HG02884 (cell line): ENCODE data around the gene SERPINB5.
"Not testable (repeated sequence)": the region's sequence is repeated elsewhere in the genome, so short reads cannot be mapped to it uniquely, and the experiment has no call there.

Experiments
- ATAC-seq: cut with Tn5 transposase; IDR thresholded peaks from one replicate; pipeline ENCODE4 v1.9.1; 2021; ENCODE audit warnings: mild to moderate bottlenecking, moderate library complexity; ENCODE audit not compliant: unreplicated experiment

Gene SERPINB5, protein sequence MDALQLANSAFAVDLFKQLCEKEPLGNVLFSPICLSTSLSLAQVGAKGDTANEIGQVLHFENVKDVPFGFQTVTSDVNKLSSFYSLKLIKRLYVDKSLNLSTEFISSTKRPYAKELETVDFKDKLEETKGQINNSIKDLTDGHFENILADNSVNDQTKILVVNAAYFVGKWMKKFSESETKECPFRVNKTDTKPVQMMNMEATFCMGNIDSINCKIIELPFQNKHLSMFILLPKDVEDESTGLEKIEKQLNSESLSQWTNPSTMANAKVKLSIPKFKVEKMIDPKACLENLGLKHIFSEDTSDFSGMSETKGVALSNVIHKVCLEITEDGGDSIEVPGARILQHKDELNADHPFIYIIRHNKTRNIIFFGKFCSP

GRCh38 chr18:63476668-63477067 lies at the start of gene SERPINB5:
Gene SERPINB5 (plus strand): TSS chr18:63476958. CDS start chr18:63484429, 7,471 bp downstream.
- ATAC-seq: no peak

- ATAC-seq: no peak
Observed at GRCh38 chr18:63427558-63427957, 49.2 kb upstream of the SERPINB5 start.

- no peak for ATAC-seq
Observed at GRCh38 chr18:63430526-63430925, 46.2 kb upstream of the SERPINB5 start.

- ATAC-seq: no peak
Observed at GRCh38 chr18:63431180-63431579, 45.6 kb upstream of the SERPINB5 start.

DNA sequence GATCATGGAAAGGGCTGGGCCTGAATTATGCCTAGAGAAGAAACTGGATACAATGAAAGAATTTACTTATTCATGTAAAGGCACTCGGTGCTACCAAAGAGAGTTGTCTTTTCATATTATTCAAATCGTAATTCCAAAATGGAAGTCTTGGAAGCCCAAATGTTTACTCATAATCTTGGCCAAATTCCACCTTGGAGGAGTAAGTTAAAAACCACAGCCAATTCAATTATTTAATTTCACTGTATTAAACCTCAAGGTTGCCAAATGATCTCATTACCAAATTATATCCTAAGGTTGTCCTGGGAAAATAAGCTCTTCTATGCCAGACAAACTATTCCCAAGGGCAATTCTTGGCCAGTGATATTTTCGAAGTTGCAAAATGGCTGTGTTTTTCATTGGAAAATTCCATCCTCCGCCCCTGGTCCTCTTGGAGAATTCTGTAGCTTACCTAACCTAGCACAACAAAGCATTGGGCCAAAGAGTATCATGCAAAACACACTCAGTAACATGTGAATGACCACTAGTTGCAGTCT lies 43.4 kb upstream of the SERPINB5 start:
- ATAC-seq: no peak

DNA sequence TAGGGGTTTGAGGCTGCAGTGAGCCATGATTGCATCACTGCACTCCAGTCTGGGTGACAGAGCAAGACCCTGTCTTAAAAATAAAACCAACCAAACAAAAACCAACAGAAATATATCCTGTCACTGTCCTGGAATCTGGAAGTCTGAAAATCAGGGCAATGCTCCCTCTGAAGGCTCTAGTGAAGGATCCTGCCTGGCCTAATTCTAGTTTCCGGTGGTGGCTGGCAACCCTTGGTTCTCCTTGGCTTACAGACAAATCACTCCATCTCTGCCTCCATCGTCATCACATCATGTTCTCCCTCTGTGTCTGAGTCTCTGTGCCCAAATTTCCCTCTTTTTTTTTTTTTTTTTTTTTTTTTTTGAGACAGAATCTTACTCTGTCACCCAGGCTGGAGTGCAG lies 38.6 kb upstream of the SERPINB5 start:
- no peak for ATAC-seq

- no peak for ATAC-seq
Observed at GRCh38 chr18:63439334-63439733, 37.4 kb upstream of the SERPINB5 start.

- no peak for ATAC-seq
Observed at GRCh38 chr18:63440219-63440618, 36.5 kb upstream of the SERPINB5 start.

DNA sequence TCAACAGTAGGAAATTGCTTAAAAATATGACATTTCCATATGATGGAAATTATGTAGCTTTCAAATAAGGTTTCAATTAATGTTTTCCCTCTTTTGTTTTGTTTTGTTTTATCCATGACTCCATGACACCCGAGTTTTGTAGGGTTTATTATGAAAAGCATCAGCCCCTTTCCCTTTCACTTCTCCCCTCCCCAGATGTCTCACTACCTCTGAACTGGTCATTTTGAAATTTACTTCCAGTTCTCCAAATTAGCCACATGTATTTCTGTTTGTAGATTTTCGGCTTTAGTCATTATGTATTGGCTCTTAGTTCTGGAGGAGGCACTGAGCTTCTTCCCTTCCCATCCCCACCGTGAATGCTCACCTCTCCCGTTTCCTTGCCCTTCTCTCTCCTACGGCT lies 35.9 kb upstream of the SERPINB5 start:
- no peak for ATAC-seq

DNA sequence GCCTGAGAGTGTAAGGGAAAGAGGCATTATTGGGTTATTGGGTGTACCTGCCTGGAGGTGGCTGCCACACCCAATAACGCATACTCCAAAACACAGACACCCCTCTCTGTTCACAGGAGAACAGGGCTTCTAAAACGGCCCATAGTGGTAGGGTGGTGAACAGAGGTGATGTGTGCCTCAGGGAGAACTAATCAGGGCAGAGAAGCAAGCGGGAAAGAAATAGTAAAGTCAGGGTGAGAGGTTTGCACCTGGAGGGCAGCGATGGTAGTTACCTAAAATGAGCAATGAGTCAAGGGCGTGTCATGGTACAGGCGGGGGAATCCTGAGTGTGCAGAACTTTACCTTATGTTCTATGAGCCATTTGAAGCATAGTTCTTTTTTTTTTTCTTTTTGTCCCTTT lies 32.9 kb upstream of the SERPINB5 start:
- no peak for ATAC-seq

DNA sequence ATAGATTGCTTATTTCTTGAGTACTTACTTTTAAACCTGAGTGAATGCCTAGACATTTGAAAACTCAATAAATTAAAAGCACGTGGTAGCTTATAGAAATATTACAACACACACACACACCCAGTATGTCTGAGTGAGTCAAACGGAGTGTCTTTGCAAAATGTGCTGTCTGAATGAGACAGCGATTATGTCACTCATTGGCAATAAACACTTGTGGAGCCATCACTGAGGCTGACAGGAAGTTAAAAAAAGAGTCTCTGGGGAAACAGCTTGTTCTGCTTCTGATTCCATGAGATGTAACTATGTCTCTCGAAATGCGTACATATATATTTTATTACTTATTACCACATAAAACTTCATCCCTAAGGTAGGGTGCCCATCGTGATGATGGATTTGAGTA lies 32.2 kb upstream of the SERPINB5 start:
- ATAC-seq: no peak

DNA sequence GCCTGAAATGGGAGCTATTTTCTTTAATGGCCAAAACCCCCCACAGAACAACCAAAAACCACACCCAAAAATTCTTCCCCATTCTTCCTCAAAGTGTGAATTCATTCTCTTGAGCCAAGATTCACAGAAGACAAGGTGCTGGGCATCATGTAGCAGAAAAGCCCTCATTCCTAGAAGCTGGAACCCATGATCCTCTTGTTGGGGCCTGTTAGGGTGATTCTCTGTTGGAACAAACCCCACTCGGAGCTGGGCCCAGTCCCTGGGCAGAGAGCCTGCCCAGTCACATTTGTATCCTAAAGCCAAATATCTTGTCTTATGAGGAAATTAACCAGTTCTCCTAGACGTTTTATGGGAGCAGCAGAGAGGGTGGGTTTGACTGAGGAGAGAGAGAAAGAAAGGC lies 31.7 kb upstream of the SERPINB5 start:
- ATAC-seq: no peak

GRCh38 chr18:63446266-63446665 lies 30.5 kb upstream of the SERPINB5 start:
- no peak for ATAC-seq

DNA sequence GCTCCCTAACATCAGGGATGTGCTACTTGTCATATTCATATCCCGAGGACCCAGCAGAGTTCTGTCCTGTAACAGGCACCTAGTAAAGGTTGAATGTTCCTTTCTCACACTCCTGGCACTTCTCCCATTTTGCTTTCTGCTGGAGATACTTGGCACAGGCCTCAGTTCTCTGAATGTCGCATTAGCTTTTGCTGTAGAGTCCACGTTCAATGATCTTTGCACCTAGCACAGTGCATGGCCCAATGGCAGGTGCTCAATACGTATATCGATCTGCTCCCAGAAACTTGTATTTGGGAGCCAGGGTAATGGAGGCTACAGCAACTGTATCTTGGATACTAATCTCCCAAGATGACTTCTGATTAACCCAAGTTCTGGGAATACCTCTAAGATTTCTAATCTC lies 29.7 kb upstream of the SERPINB5 start:
- ATAC-seq: no peak

DNA sequence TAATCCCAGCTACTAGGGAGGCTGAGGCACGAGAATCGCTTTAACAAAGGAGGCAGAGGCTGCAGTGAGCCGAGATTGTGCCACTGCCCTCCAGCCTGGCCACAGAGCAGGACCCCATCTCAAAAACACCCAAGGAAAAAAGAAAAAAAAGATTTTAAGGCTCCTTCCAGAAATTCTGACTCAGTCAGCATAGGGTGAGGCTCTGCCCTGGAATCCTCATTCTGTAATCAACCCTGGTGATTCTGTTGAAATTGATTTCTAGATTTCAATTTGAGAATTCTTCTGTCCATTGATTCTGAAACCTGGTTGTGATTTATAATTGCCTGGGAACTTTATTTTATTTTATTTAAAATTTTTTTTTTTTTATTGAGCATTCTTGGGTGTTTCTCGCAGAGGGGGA lies 27.3 kb upstream of the SERPINB5 start:
- no peak for ATAC-seq

GRCh38 chr18:63451799-63452660 lies 24.7 kb upstream of the SERPINB5 start:
- no peak for ATAC-seq

GRCh38 chr18:63452751-63453150 lies 24.0 kb upstream of the SERPINB5 start:
- ATAC-seq: not testable (repeated sequence)

- no peak for ATAC-seq
Observed at GRCh38 chr18:63454497-63454896, 22.3 kb upstream of the SERPINB5 start.

GRCh38 chr18:63457977-63458376 lies 18.8 kb upstream of the SERPINB5 start:
- ATAC-seq: no peak

DNA sequence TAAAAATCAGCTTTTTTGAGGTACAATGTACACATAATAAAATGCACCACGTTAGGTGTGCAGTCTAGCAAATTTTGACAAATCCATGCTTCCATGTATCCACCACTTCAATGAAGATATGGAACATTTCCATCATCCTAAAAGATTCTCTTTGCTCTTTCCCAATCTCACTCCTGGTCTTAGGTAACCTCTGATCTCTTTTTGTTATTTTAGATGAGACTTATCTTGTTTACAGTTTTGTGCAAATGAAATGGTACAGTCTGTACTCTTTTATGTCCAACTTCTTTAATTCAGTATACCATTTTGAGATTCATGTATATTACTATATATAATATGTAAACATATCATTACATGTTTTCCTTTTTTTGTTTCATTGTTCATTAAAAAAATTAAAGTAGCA lies 16.3 kb upstream of the SERPINB5 start:
- ATAC-seq: no peak

DNA sequence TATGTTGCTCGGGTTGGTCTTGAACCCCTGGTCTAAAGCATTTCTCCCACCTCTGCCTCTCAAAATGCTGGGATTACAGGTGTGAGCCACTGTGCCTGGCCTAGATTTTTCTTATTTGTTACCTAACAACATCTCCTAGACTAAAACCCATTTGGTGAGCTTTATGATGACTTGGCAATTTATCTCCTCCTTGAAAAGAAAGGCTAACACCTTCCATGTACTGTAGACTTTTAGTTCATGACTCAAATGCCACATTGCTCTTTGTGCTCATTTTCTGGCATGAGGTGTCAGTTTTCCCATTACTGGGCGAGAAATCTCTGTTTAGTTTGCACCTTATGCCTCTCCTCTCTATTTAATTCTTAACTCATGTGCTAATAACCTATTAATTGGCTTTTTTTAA lies 12.3 kb upstream of the SERPINB5 start:
- no peak for ATAC-seq

DNA sequence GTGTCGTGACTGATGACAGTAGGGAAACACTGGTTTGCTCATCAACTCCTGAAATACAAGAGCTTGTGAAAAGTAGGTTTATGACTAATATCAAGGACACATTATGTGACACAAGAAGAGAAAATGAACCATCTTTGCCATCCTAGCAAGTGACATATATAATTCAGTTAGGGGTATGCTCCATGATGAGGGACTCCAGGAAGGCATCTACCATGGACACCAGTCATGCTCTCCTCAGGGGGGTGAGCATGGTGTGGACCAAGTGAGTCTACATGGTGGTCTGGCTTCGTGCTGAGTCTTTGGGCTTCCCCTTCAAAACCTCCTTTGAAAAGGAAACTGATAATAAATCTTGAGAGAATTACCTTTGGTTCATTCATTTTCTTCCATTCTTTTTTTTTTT lies 11.7 kb upstream of the SERPINB5 start:
- ATAC-seq: no peak
